BJ (cell line): ENCODE data around the gene SHROOM3. TPM values are rescaled to one million over a fixed set of nuclear protein-coding genes. Genes with fewer than 3 reads are reported as not detected.
"Not testable (repeated sequence)": the region's sequence is repeated elsewhere in the genome, so short reads cannot be mapped to it uniquely, and the experiment has no call there.

Source experiments
- CTCF ChIA-PET: fragments of 350-600 bp; formaldehyde crosslinking; extraction: SDS; loops from one replicate; lab custom pipeline; 2021; ENCODE audit warnings: antibody characterized with exemption, inconsistent platforms; lab: Yijun Ruan, JAX
- POLR2A ChIA-PET: fragments of 300-600 bp; sonication (Branson Sonifier 250); formaldehyde crosslinking; extraction: SDS; loops from one replicate; lab custom pipeline; 2021; ENCODE audit warnings: antibody characterized with exemption; lab: Charles Lee
- DNase-seq: peaks from one replicate; pipeline ENCODE4 v3.0.0-alpha.2; 2011; ENCODE audit warnings: low read depth
- H3K27me3 ChIP-seq: 2 replicates; pipeline ENCODE4 v1.6.0; 2011; ENCODE audit warnings: low read length; ENCODE audit not compliant: control insufficient read depth, insufficient read depth
- H3K36me3 ChIP-seq: 2 replicates; pipeline ENCODE4 v1.5.1; 2011; ENCODE audit warnings: low read length; ENCODE audit not compliant: control insufficient read depth, insufficient read depth
- H3K4me3 ChIP-seq: 2 replicates; pipeline ENCODE4 v1.5.1; 2011; ENCODE audit warnings: low read depth, mild to moderate bottlenecking, control low read depth, low read length
- CTCF ChIP-seq: IDR thresholded peaks from 2 replicates; pipeline ENCODE4 v1.5.1; 2011; ENCODE audit warnings: low read depth, mild to moderate bottlenecking, control low read depth, inconsistent platforms, low read length, moderate library complexity; ENCODE audit not compliant: insufficient read depth
- polyA plus RNA-seq: library from polyadenylated mRNA; depleted of rRNA; stranded (reverse); fragments of >200 nt; gene quantifications from 2 replicates; pipeline ENCODE4 v1.2.3, GENCODE V29; 2011

SHROOM3 gene
- polyA plus RNA-seq, 1 experiment, result 46.1 TPM

GRCh38 chr4:76718021-76718420, 283.0 kb downstream of the SHROOM3 start:
- Histone ChIP-seq H3K4me3 (no peak overlapping the region), H3K27me3 (no peaks in the 10 kb centered on the region), H3K36me3 (peaks cover 1% of the 10 kb centered on the region; the same call in 1 of the 2 replicates)
- no peak for TF ChIP-seq CTCF
- DNase-seq, result no peak
- ChIA-PET CTCF (no interaction called here), POLR2A (no interaction called here)

- Histone ChIP-seq H3K27me3 (no peaks in the 10 kb centered on the region), H3K4me3 (no peak overlapping the region), H3K36me3 (no peaks in the 10 kb centered on the region)
- ChIA-PET POLR2A (no interaction called here), CTCF (no interaction called here)
- TF ChIP-seq CTCF, result 0 out of 2 replicates have a peak, but pooled peaks have one; percentile 6
- DNase-seq, result no peak
Measured at GRCh38 chr4:76718831-76719230, 283.8 kb downstream of the SHROOM3 start.

GRCh38 chr4:76720121-76720520, 285.1 kb downstream of the SHROOM3 start:
- H3K27me3 ChIP-seq, result no peaks in the 10 kb centered on the region
- no peak for TF ChIP-seq CTCF
- no peak for DNase-seq
- CTCF ChIA-PET, result no interaction called here
- POLR2A ChIA-PET, result no interaction called here
- no peaks in the 10 kb centered on the region for H3K36me3 ChIP-seq
- H3K4me3 ChIP-seq, result no peak overlapping the region

GRCh38 chr4:76722146-76722545, 287.1 kb downstream of the SHROOM3 start:
- POLR2A ChIA-PET, H3K4me3 ChIP-seq, H3K36me3 ChIP-seq, H3K27me3 ChIP-seq, DNase-seq: not testable (repeated sequence)
- CTCF ChIA-PET, result interaction anchor here (1.2 kb wide), 1 partner anchor 15 kb away, joined by 3 read pairs; no protein-coding TSS in a partner anchor

GRCh38 chr4:76722838-76723237, 287.8 kb downstream of the SHROOM3 start:
- CTCF ChIA-PET, result interaction anchor here (1.2 to 1.5 kb wide), 4 partner anchors 10 to 23 kb away, joined by 3 to 4 read pairs (median 4); no protein-coding TSS in a partner anchor
- POLR2A ChIA-PET, result no interaction called here
- no peak overlapping the region for H3K4me3 ChIP-seq
- H3K27me3 ChIP-seq, result no peaks in the 10 kb centered on the region
- no peak for TF ChIP-seq CTCF
- no peak for DNase-seq
- no peaks in the 10 kb centered on the region for H3K36me3 ChIP-seq

- Histone ChIP-seq H3K36me3 (no peaks in the 10 kb centered on the region), H3K4me3 (no peak overlapping the region), H3K27me3 (no peaks in the 10 kb centered on the region)
- ChIA-PET CTCF (interaction anchor here (1.1 to 1.5 kb wide), 5 partner anchors 10 to 71 kb away, joined by 3 to 4 read pairs (median 3); no protein-coding TSS in a partner anchor), POLR2A (no interaction called here)
- peak; percentile 32; the same call in 1 of the 2 replicates for TF ChIP-seq CTCF
- DNase-seq, result no peak
Measured at GRCh38 chr4:76723373-76723772, 288.3 kb downstream of the SHROOM3 start.
